Coronary artery (tissue), 2 donors: ENCODE results near the gene HCFC1R1.
A peak's percentile ranks its signal among the peaks of the same experiment; 100 is the strongest.

Source experiments
- DNase-seq: peaks from one replicate; pipeline ENCODE4 v3.0.0-alpha.2; 2017; ENCODE audit warnings: low spot score
- H3K27ac ChIP-seq, 2 donors: fragments of 200-600 bp; sonication (generic); one replicate each; pipeline ENCODE4 v1.5.1; 2016 to 2019
- H3K4me3 ChIP-seq: fragments of 200-600 bp; sonication (generic); 2 replicates; pipeline ENCODE4 v1.5.1; 2016; ENCODE audit warnings: mild to moderate bottlenecking, moderate library complexity
- TF ChIP-seq, protein P1 (sequence below): fragments of 200-600 bp; sonication (generic); IDR thresholded peaks from one replicate; pipeline ENCODE4 v1.5.1; 2019; ENCODE audit warnings: antibody characterized with exemption

Gene HCFC1R1

DNA sequence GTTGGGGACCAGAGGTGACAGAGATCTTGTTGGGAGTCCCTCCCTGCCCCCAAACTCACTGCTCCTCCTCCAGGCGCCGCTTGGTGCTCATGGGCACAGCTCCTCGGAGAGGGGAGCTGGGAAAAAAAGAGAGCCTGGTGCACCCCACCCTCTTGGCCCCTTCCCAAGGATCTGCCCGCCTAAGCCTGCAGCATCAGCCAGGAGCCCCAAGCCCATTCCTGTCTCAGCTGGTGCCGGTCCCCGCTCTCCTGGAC lies 400 bp downstream of the HCFC1R1 start:
- peak overlapping the region; percentile 96 to 100 for H3K27ac ChIP-seq
- peak; percentile 84 for DNase-seq
- peak overlapping the region; percentile 97 for H3K4me3 ChIP-seq
- TF ChIP-seq, protein P1, sequence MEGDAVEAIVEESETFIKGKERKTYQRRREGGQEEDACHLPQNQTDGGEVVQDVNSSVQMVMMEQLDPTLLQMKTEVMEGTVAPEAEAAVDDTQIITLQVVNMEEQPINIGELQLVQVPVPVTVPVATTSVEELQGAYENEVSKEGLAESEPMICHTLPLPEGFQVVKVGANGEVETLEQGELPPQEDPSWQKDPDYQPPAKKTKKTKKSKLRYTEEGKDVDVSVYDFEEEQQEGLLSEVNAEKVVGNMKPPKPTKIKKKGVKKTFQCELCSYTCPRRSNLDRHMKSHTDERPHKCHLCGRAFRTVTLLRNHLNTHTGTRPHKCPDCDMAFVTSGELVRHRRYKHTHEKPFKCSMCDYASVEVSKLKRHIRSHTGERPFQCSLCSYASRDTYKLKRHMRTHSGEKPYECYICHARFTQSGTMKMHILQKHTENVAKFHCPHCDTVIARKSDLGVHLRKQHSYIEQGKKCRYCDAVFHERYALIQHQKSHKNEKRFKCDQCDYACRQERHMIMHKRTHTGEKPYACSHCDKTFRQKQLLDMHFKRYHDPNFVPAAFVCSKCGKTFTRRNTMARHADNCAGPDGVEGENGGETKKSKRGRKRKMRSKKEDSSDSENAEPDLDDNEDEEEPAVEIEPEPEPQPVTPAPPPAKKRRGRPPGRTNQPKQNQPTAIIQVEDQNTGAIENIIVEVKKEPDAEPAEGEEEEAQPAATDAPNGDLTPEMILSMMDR, result no peak

DNA sequence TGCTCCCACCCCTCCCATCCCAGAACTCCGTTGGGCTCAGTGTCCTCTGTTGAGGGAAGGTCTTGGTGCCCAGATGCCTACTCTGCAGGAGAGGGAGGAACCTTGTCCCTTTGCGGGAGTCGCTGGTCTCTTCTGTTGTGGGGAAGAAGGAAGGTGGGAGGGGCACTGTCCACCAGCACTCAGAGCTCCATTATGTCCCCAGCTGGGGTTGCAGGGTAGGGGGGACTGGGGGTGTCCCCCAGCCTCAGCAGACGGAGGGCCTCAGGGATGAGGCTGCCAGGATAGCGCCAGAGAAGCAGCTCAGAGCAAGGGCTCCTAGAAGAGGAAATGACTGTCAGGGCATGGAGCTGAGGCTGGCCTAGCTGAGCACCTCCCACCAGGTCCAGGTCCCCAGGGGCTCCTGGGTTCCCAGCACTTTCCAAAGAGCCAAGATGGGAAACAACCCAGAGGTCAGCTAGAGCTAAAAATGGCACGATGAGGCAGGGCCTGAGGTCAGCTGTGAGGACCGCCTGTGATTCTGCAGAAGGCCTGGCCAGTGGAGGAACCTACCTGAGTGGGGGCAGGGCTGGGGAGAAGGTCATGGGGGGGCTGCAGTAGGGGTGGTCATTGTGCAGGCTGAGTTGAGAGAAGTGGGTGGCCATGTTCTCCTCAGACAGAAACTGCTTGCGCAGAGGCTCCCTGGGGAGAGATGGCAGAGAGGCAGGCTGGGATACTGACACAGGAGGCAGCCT lies 893 bp downstream of the HCFC1R1 start:
- peak overlapping the region; percentile 97 for H3K4me3 ChIP-seq
- DNase-seq, result peak; percentile 89
- H3K27ac ChIP-seq, result peak overlapping the region; percentile 96 to 100

DNA sequence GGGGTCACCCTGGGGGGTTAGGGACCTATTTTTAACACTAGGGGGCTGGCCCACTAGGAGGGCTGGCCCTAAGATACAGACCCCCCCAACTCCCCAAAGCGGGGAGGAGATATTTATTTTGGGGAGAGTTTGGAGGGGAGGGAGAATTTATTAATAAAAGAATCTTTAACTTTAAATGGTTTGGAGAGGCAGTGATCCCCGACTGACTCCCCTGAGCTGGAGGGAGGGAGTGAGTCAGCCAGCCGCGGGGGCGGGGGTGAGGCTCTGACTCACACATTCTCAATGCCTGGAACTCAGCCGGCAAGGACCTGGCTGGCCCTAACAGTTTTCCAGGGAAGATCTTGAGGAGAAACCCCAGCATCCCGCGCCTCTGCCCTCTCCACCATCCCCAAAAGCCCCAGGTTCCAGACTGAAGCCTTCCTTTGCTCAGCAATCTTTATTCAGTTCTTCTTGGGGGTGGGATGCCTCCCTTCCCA lies 1.5 kb downstream of the HCFC1R1 start:
- TF ChIP-seq, protein P1, result no peak
- Histone ChIP-seq H3K27ac (peak overlapping the region; percentile 96 to 100), H3K4me3 (peak overlapping the region; percentile 97)
- DNase-seq, result peak; percentile 96

More for the DNA sequence above, 893 bp downstream of the HCFC1R1 start:
- TF ChIP-seq, protein P1, result no peak

- Histone ChIP-seq H3K4me3 (peak overlapping the region; percentile 97), H3K27ac (peak overlapping the region; percentile 96 to 100)
- peak; percentile 85 for DNase-seq
- TF ChIP-seq, protein P1, result no peak
These were observed 2.1 kb downstream of the HCFC1R1 start for GRCh38 chr16:3021449-3022207.

DNA sequence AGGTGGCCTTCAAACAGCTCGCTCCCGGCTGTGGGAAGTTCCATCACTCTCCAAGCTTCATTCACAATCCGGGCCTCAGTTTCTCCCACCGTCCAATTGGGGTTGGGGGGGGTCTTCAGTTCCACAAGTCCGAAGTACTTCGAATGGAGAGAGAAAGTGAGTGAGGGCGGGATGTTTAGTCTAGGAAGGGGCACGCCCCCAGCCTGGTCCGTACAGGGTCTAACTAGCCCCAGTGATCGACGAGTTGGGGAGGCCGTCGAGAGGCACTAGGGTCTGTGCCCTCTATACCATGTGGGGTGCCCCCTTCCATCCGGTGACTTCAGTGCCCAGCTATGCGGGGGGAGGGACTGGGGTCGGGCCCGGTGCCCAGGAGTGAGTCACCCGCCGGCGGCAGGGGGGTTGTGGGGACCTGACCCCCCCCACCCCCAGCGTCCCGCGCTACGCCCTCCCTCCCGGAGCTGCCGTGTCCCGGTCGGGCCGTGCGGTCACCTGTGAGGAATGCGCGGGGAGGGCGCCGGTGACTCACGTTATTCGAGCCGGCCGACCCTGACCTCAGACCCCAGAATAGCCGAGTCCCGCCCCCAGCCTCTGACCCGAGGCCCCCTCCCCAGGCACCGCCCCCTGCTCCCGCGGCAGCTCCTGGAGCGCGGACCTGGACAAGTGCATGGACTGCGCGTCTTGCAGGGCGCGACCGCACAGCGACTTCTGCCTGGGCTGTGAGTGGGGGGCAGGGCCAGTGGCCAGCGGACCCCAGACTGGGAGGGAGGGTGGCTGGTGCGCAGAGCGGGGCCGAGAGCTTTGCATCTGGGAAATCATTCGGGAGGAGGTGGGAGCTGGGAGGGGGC lies 2.9 kb downstream of the HCFC1R1 start:
- DNase-seq, result peak; percentile 94
- H3K4me3 ChIP-seq, result peak overlapping the region; percentile 97
- H3K27ac ChIP-seq, result peak overlapping the region; percentile 96 to 100
- TF ChIP-seq, protein P1, result no peak

DNA sequence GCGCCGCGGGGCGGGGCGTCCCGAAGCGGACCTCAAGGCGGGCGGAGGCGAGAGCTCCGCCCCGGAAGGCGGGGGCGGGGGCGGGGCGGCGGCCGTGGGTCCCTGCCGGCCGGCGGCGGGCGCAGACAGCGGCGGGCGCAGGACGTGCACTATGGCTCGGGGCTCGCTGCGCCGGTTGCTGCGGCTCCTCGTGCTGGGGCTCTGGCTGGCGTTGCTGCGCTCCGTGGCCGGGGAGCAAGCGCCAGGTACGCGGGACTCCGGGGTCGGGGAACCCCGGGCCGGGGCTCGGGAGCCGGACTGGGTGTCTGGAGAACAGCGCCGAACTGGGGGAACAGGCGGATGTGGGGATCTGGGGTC lies 3.5 kb downstream of the HCFC1R1 start, which contains the start of gene TNFRSF12A:
Gene TNFRSF12A, plus strand, starts transcription at position 122 of the 357 bp plus-strand sequence. Its CDS starts 30 bp downstream, at position 152.
- H3K4me3 ChIP-seq, result peak within 1 kb of the TSS; percentile 97
- TF ChIP-seq, protein P1, result no peak
- peak within 1 kb of the TSS; percentile 96 to 100 for H3K27ac ChIP-seq
- DNase-seq, result peak; percentile 88
